ENCODE results near the gene RBMX. TPM values are rescaled to one million over a fixed set of nuclear protein-coding genes. Genes with fewer than 3 reads are reported as not detected.
A peak's percentile ranks its signal among the peaks of the same experiment; 100 is the strongest.

The RBMX gene
- total and polyA plus RNA-seq, 2 of the 13 experiments (the other 11 are each of a cell fraction or from before 2014, with no cell fraction given): 114 to 254 TPM

DNA sequence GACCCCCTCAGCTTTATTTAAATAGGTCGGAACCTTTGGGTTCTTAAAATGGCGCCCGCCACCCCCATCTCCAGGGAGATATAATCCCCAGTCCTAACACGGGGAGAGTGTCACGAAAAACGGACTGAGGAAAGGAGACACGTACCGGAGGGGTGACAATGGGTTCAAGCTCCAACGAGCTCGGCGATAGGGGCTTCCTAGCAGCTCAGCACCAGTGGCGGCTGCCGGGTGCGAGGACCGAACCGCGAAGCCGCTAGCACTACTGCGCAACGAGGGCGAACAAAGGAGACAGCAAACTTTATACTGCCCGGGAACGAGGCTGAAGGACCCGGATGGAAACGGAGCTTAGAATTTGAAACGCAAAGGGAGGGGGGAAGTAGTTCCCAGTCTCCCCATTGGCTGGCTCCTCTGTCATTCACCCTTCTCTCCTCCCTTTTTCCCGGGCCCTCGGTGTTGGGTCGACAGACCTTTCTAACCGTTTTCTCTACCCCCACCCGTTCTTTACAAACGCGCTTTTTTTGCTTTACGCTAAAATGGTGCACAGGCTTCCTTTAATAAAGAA is at the start of gene RBMX (continued):
- TF ChIP-seq, protein P1, sequence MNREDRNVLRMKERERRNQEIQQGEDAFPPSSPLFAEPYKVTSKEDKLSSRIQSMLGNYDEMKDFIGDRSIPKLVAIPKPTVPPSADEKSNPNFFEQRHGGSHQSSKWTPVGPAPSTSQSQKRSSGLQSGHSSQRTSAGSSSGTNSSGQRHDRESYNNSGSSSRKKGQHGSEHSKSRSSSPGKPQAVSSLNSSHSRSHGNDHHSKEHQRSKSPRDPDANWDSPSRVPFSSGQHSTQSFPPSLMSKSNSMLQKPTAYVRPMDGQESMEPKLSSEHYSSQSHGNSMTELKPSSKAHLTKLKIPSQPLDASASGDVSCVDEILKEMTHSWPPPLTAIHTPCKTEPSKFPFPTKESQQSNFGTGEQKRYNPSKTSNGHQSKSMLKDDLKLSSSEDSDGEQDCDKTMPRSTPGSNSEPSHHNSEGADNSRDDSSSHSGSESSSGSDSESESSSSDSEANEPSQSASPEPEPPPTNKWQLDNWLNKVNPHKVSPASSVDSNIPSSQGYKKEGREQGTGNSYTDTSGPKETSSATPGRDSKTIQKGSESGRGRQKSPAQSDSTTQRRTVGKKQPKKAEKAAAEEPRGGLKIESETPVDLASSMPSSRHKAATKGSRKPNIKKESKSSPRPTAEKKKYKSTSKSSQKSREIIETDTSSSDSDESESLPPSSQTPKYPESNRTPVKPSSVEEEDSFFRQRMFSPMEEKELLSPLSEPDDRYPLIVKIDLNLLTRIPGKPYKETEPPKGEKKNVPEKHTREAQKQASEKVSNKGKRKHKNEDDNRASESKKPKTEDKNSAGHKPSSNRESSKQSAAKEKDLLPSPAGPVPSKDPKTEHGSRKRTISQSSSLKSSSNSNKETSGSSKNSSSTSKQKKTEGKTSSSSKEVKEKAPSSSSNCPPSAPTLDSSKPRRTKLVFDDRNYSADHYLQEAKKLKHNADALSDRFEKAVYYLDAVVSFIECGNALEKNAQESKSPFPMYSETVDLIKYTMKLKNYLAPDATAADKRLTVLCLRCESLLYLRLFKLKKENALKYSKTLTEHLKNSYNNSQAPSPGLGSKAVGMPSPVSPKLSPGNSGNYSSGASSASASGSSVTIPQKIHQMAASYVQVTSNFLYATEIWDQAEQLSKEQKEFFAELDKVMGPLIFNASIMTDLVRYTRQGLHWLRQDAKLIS (CRISPR knock-in tag; IDR thresholded peaks at IDR 0.05): no peak; the same call in 1 of the 2 replicates
- TF ChIP-seq SP140L (CRISPR knock-in tag; IDR thresholded peaks at IDR 0.05; ENCODE audit: borderline replicate concordance) (no peak), ZNF619 (CRISPR knock-in tag; IDR thresholded peaks at IDR 0.05) (no peak), ZNF17 (CRISPR knock-in tag; IDR thresholded peaks at IDR 0.05) (no peak), ZNF878 (CRISPR knock-in tag; IDR thresholded peaks at IDR 0.05) (no peak), ZBTB7A (CRISPR knock-in tag; IDR thresholded peaks at IDR 0.05) (no peak), TFAP4 (IDR thresholded peaks at IDR 0.05; ENCODE audit: borderline replicate concordance, low read depth) (no peak), ZMAT3 (CRISPR knock-in tag; conservative IDR thresholded peaks at IDR 0.05) (no peak), SMAD1 (CRISPR knock-in tag; IDR thresholded peaks at IDR 0.05; ENCODE audit: borderline replicate concordance, low read depth) (no peak), ZBTB2 (CRISPR knock-in tag; IDR thresholded peaks at IDR 0.05; ENCODE audit: low read depth) (no peak), KDM6A (CRISPR knock-in tag; IDR thresholded peaks at IDR 0.05; ENCODE audit: low read depth) (no peak), KLF6 (CRISPR knock-in tag; IDR thresholded peaks at IDR 0.05) (peak; percentile 39; the same call in 1 of the 2 replicates), ZNF468 (CRISPR knock-in tag; IDR thresholded peaks at IDR 0.05) (no peak), BORCS8-MEF2B (CRISPR knock-in tag; IDR thresholded peaks at IDR 0.05) (0 out of 2 replicates have a peak, but pooled peaks have one; percentile 27), GABPA (IDR thresholded peaks at IDR 0.05; ENCODE audit: low read depth, low read length) (no peak), GABPA (CRISPR knock-in tag; IDR thresholded peaks at IDR 0.05; ENCODE audit: low read depth) (peak; percentile 67), ZNF75D (CRISPR knock-in tag; IDR thresholded peaks at IDR 0.05; ENCODE audit: borderline replicate concordance) (no peak), IRF2 (CRISPR knock-in tag; IDR thresholded peaks at IDR 0.05) (peak; percentile 33; the same call in 1 of the 2 replicates), NCOA1 (CRISPR knock-in tag; IDR thresholded peaks at IDR 0.05) (no peak), NR2F1 (CRISPR knock-in tag; IDR thresholded peaks at IDR 0.05) (no peak), PHB2 (IDR thresholded peaks at IDR 0.05; ENCODE audit: partially characterized antibody) (no peak), ZBTB14 (CRISPR knock-in tag; IDR thresholded peaks at IDR 0.05) (no peak)
- TF ChIP-seq, protein P2, sequence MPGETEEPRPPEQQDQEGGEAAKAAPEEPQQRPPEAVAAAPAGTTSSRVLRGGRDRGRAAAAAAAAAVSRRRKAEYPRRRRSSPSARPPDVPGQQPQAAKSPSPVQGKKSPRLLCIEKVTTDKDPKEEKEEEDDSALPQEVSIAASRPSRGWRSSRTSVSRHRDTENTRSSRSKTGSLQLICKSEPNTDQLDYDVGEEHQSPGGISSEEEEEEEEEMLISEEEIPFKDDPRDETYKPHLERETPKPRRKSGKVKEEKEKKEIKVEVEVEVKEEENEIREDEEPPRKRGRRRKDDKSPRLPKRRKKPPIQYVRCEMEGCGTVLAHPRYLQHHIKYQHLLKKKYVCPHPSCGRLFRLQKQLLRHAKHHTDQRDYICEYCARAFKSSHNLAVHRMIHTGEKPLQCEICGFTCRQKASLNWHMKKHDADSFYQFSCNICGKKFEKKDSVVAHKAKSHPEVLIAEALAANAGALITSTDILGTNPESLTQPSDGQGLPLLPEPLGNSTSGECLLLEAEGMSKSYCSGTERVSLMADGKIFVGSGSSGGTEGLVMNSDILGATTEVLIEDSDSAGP (CRISPR knock-in tag; IDR thresholded peaks at IDR 0.05; ENCODE audit: borderline replicate concordance): 0 out of 2 replicates have a peak, but pooled peaks have one; percentile 36

Data from HepG2 (cell line).